ENCODE results near the gene ANO2.

- TF ChIP-seq, protein P1, sequence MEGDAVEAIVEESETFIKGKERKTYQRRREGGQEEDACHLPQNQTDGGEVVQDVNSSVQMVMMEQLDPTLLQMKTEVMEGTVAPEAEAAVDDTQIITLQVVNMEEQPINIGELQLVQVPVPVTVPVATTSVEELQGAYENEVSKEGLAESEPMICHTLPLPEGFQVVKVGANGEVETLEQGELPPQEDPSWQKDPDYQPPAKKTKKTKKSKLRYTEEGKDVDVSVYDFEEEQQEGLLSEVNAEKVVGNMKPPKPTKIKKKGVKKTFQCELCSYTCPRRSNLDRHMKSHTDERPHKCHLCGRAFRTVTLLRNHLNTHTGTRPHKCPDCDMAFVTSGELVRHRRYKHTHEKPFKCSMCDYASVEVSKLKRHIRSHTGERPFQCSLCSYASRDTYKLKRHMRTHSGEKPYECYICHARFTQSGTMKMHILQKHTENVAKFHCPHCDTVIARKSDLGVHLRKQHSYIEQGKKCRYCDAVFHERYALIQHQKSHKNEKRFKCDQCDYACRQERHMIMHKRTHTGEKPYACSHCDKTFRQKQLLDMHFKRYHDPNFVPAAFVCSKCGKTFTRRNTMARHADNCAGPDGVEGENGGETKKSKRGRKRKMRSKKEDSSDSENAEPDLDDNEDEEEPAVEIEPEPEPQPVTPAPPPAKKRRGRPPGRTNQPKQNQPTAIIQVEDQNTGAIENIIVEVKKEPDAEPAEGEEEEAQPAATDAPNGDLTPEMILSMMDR (IDR thresholded peaks at IDR 0.05 in 4 of 5, conservative IDR thresholded peaks at IDR 0.05 in 1 of 5), result no peak
- no peak for TF ChIP-seq POLR2A (IDR thresholded peaks at IDR 0.05)
Observed at GRCh38 chr12:5797661-5798060, 147.4 kb downstream of the ANO2 start.
